ENCODE results near the gene PEX11G.

DNA sequence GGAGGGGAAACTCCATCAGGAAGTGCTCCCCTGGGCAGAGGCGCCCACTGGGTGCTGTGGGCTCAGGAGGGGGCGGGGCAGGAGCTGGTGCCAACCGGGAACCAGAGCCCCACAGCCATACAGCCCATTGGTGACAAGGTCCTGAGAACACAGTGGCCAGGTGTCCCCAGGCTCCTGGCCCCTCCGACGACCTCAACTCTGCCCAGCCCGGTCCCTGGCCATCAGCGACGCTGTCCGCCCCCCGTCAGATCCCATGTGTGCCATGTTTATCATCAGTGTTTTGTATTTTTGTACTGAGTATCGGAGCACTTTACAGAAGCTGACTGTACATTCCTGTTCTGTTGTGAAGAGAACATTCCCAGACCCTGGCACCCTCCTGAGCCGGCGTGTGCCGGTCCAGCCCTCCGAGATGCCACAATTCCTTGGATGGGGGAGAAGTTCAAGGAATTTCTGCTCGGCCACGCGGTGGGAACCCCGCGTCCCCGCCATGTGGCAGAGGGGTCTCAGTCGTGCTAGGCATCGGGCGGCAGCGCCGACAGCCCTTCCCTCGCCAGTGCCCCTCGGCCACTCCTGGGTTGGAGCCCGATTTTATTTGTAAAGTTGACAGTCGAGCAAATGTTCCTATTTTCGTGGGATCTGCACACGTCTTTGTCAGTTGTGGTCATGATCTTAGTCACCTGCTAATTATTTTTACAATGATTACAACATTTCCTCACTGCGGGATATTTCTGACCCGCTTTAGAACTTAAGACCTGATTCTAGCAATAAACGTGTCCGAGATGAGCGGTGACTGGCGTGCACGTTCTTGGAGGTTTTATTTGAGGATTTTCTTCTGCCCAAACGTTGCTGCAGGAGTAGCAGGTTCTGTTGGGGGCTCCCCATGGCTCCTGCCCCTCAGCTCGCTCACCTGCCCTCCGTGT is 16.9 kb downstream of the PEX11G start:
- TF ChIP-seq GATAD2A (IDR thresholded peaks at IDR 0.05) (no peak), PHF20 (IDR thresholded peaks at IDR 0.05; ENCODE audit: partially characterized antibody) (no peak), MTA2 (IDR thresholded peaks at IDR 0.05; ENCODE audit: low read depth) (no peak), SMC3 (conservative IDR thresholded peaks at IDR 0.05; ENCODE audit: insufficient read depth, low read depth, low read length) (no peak), POLR2A (conservative IDR thresholded peaks at IDR 0.05) (no peak), POLR2AphosphoS5 (IDR thresholded peaks at IDR 0.05; ENCODE audit: control insufficient read depth, insufficient read depth, low read depth, low read length) (no peak), PML (IDR thresholded peaks at IDR 0.05; ENCODE audit: low read length) (no peak), ELF4 (CRISPR knock-in tag; IDR thresholded peaks at IDR 0.05) (no peak), CHD4 (IDR thresholded peaks at IDR 0.05; ENCODE audit: insufficient read depth, insufficient replicate concordance, low read depth, low read length, poor library complexity, severe bottlenecking) (no peak), NR2C2 (CRISPR knock-in tag; IDR thresholded peaks at IDR 0.05) (no peak), NR2C2 (tag; IDR thresholded peaks at IDR 0.05) (no peak), GATA2 (CRISPR knock-in tag; IDR thresholded peaks at IDR 0.05) (no peak)
- TF ChIP-seq, protein P1, sequence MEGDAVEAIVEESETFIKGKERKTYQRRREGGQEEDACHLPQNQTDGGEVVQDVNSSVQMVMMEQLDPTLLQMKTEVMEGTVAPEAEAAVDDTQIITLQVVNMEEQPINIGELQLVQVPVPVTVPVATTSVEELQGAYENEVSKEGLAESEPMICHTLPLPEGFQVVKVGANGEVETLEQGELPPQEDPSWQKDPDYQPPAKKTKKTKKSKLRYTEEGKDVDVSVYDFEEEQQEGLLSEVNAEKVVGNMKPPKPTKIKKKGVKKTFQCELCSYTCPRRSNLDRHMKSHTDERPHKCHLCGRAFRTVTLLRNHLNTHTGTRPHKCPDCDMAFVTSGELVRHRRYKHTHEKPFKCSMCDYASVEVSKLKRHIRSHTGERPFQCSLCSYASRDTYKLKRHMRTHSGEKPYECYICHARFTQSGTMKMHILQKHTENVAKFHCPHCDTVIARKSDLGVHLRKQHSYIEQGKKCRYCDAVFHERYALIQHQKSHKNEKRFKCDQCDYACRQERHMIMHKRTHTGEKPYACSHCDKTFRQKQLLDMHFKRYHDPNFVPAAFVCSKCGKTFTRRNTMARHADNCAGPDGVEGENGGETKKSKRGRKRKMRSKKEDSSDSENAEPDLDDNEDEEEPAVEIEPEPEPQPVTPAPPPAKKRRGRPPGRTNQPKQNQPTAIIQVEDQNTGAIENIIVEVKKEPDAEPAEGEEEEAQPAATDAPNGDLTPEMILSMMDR (IDR thresholded peaks at IDR 0.05 in 2 of 3, conservative IDR thresholded peaks at IDR 0.05 in 1 of 3; ENCODE audit: insufficient read depth in 2 of 3, low read depth in 1 of 3, low read length in 3 of 3) = no peak
- TF ChIP-seq, protein P2, sequence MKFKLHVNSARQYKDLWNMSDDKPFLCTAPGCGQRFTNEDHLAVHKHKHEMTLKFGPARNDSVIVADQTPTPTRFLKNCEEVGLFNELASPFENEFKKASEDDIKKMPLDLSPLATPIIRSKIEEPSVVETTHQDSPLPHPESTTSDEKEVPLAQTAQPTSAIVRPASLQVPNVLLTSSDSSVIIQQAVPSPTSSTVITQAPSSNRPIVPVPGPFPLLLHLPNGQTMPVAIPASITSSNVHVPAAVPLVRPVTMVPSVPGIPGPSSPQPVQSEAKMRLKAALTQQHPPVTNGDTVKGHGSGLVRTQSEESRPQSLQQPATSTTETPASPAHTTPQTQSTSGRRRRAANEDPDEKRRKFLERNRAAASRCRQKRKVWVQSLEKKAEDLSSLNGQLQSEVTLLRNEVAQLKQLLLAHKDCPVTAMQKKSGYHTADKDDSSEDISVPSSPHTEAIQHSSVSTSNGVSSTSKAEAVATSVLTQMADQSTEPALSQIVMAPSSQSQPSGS (CRISPR knock-in tag; IDR thresholded peaks at IDR 0.05) = no peak
- TF ChIP-seq, protein P3, sequence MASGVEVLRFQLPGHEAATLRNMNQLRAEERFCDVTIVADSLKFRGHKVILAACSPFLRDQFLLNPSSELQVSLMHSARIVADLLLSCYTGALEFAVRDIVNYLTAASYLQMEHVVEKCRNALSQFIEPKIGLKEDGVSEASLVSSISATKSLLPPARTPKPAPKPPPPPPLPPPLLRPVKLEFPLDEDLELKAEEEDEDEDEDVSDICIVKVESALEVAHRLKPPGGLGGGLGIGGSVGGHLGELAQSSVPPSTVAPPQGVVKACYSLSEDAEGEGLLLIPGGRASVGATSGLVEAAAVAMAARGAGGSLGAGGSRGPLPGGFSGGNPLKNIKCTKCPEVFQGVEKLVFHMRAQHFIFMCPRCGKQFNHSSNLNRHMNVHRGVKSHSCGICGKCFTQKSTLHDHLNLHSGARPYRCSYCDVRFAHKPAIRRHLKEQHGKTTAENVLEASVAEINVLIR (CRISPR knock-in tag; IDR thresholded peaks at IDR 0.05) = no peak

All from K562 (cell line).